Body of pancreas (tissue), 4 donors: ENCODE measurements around the gene CARD11. TPM values are rescaled to one million over a fixed set of nuclear protein-coding genes. Genes with fewer than 3 reads are reported as not detected.

Source experiments
- ATAC-seq: fragments of 150-250 bp; one replicate; pipeline ENCODE4 v1.9.1; 2016
- DNase-seq, 4 donors: peaks; one replicate each; pipeline ENCODE4 v3.0.0-alpha.2; 2019
- H3K27ac ChIP-seq, 4 donors: fragments of 200-600 bp; sonication (generic); 1 replicate in 3 of 4; 2 replicates in 1 of 4; pipeline versions ENCODE4 v1.5.1 to v1.6.1; 2016 to 2019; ENCODE audit warnings: mild to moderate bottlenecking in 1 of 4, mixed read lengths in 1 of 4, moderate library complexity in 1 of 4
- H3K27me3 ChIP-seq, 2 donors: fragments of 200-600 bp; sonication (generic); one replicate each; pipeline ENCODE4 v1.6.0; 2016; ENCODE audit warnings: mild to moderate bottlenecking in 1 of 2
- H3K36me3 ChIP-seq, 2 donors: fragments of 200-600 bp; sonication (generic); replicated peaks in 1 of 2; 2 replicates each; pipeline ENCODE4 v1.5.1; 2016; ENCODE audit warnings: low read depth in 2 of 2; ENCODE audit not compliant: insufficient read depth in 1 of 2
- H3K4me1 ChIP-seq: fragments of 200-600 bp; sonication (generic); one replicate; pipeline ENCODE4 v1.6.0; 2016
- H3K4me3 ChIP-seq, 2 donors: fragments of 200-600 bp; sonication (generic); 1 replicate in 1 of 2; 2 replicates in 1 of 2; pipeline ENCODE4 v1.5.1; 2016 to 2019
- H3K9me3 ChIP-seq, 3 donors: fragments of 200-600 bp; sonication (generic); 1 replicate in 2 of 3; 2 replicates in 1 of 3; pipeline ENCODE4 v1.5.1; 2016
- CTCF ChIP-seq, 7 experiments: fragments of 450-650 bp in 4 of 7; fragments of 200-600 bp in 3 of 7; sonication (generic) in 3 of 7; IDR thresholded peaks; one replicate each; pipeline ENCODE4 v1.5.1; 2016 to 2019; ENCODE audit warnings: antibody characterized with exemption in 7 of 7
- POLR2A ChIP-seq, 3 donors: fragments of 450-650 bp; IDR thresholded peaks; one replicate each; pipeline ENCODE4 v1.6.1; 2016; ENCODE audit warnings: antibody characterized with exemption in 3 of 3, mild to moderate bottlenecking in 2 of 3
- WGBS, 2 donors: methylation state at CpG; one replicate each; pipeline ENCODE4 v1.1.5; 2017; 5-methylcytosine and 5-hydroxymethylcytosine counted together
- intact Hi-C: fragments of 100-400 bp; cut with DNase I; formaldehyde crosslinking; loops from one replicate; pipeline ENCODE4 v1.15.1; 2023
- total RNA-seq, 2 donors: library from RNA; depleted of rRNA; stranded (reverse); fragments of >200 nt; gene quantifications; one replicate each; pipeline ENCODE4 v1.1.0, GENCODE V29; 2016

CARD11 gene
- total RNA-seq, 2 donors from 2014 or later = 2.0 to 3.4 TPM

- no peak for DNase-seq
- Histone ChIP-seq H3K4me3 (no peak overlapping the region), H3K27me3 (peaks cover 0 to 4% of the 10 kb centered on the region in 2 donors), H3K36me3 (no peaks in the 10 kb centered on the region), H3K9me3 (no peaks in the 10 kb centered on the region), H3K27ac (no peak overlapping the region), H3K4me1 (peaks cover 4% of the 10 kb centered on the region)
- TF ChIP-seq CTCF (IDR thresholded peaks at IDR 0.05) (no peak), POLR2A (IDR thresholded peaks at IDR 0.05) (no peak)
- ATAC-seq = no peak
- intact Hi-C loops = no loop called here
- WGBS, 2 donors = 89 to 91% methylated on average over 19 of the region's 19 CpGs
Measured at GRCh38 chr7:2919256-2919655, 124.4 kb downstream of the CARD11 start.

- intact Hi-C loops = no loop called here
- no peak overlapping the region for H3K4me3 ChIP-seq
- 70 to 81% methylated on average over 5 to 15 of the region's 20 CpGs for WGBS, 2 donors
- peaks cover 4% of the 10 kb centered on the region for H3K4me1 ChIP-seq
- no peaks in the 10 kb centered on the region for H3K9me3 ChIP-seq
- no peaks in the 10 kb centered on the region for H3K36me3 ChIP-seq
- H3K27ac ChIP-seq = no peak overlapping the region
- DNase-seq = no peak
- TF ChIP-seq POLR2A (IDR thresholded peaks at IDR 0.05) (no peak), CTCF (IDR thresholded peaks at IDR 0.05) (no peak)
- no peak for ATAC-seq
- H3K27me3 ChIP-seq = peaks cover 0 to 7% of the 10 kb centered on the region in 2 donors
Measured at GRCh38 chr7:2918406-2918805, 125.3 kb downstream of the CARD11 start.

GRCh38 chr7:2915023-2915422, 128.6 kb downstream of the CARD11 start:
- Histone ChIP-seq H3K27me3 (peaks cover 0 to 7% of the 10 kb centered on the region in 2 donors), H3K36me3 (no peaks in the 10 kb centered on the region), H3K4me3 (no peak overlapping the region), H3K27ac (no peak overlapping the region), H3K4me1 (no peaks in the 10 kb centered on the region), H3K9me3 (no peaks in the 10 kb centered on the region)
- no peak for TF ChIP-seq CTCF (IDR thresholded peaks at IDR 0.05)
- 85 to 100% methylated on average over 9 to 14 of the region's 16 CpGs for WGBS, 2 donors
- no peak for DNase-seq
- intact Hi-C loops = no loop called here
- no peak for ATAC-seq

GRCh38 chr7:2913760-2914387, 129.8 kb downstream of the CARD11 start:
- no peaks in the 10 kb centered on the region for H3K9me3 ChIP-seq
- no peak overlapping the region for H3K4me3 ChIP-seq
- TF ChIP-seq CTCF (IDR thresholded peaks at IDR 0.05) (no peak), POLR2A (IDR thresholded peaks at IDR 0.05) (no peak)
- no peaks in the 10 kb centered on the region for H3K36me3 ChIP-seq
- intact Hi-C loops = no loop called here
- 61 to 62% methylated on average over 18 to 26 of the region's 26 CpGs for WGBS, 2 donors
- no peak for ATAC-seq
- H3K27ac ChIP-seq = no peak overlapping the region
- no peak for DNase-seq
- no peaks in the 10 kb centered on the region for H3K4me1 ChIP-seq
- H3K27me3 ChIP-seq = peaks cover 0 to 7% of the 10 kb centered on the region in 2 donors
